Activated CD4-positive, alpha-beta T cell treated with anti-CD3 and anti-CD28 coated beads, Interleukin-2, amount 50 U/mL, for 1 hour (primary cell): Measurements from ENCODE around the gene AATK.
"Not testable (repeated sequence)": the region's sequence is repeated elsewhere in the genome, so short reads cannot be mapped to it uniquely, and the experiment has no call there.

Experiments
- DNase-seq: peaks from one replicate; pipeline ENCODE4 v3.0.0-alpha.2; 2020

The AATK gene

GRCh38 chr17:81086789-81087551, 79.1 kb downstream of the AATK start:
- no peak for DNase-seq

- no peak for DNase-seq
Measured at GRCh38 chr17:81085420-81085911, 80.6 kb downstream of the AATK start.

- DNase-seq, result no peak
Measured at GRCh38 chr17:81084680-81085419, 81.2 kb downstream of the AATK start.

- no peak for DNase-seq
Measured at GRCh38 chr17:81083125-81083765, 82.8 kb downstream of the AATK start.

GRCh38 chr17:81082177-81083073, 83.6 kb downstream of the AATK start:
- DNase-seq, result no peak

GRCh38 chr17:81081222-81082176, 84.5 kb downstream of the AATK start:
- no peak for DNase-seq

- DNase-seq, result no peak
Measured at GRCh38 chr17:81080019-81080418, 86.0 kb downstream of the AATK start.

GRCh38 chr17:81078026-81078913, 87.8 kb downstream of the AATK start:
- DNase-seq, result not testable (repeated sequence)

- DNase-seq, result no peak
Measured at GRCh38 chr17:81076141-81076679, 89.8 kb downstream of the AATK start.

- no peak for DNase-seq
Measured at GRCh38 chr17:81075307-81075706, 90.7 kb downstream of the AATK start.

- DNase-seq, result no peak
Measured at GRCh38 chr17:81074875-81075274, 91.1 kb downstream of the AATK start.

- no peak for DNase-seq
Measured at GRCh38 chr17:81073967-81074839, 91.8 kb downstream of the AATK start.

GRCh38 chr17:81071761-81072741, 94.0 kb downstream of the AATK start:
- DNase-seq, result no peak

GRCh38 chr17:81070541-81071246, 95.3 kb downstream of the AATK start:
- DNase-seq, result no peak

- no peak for DNase-seq
Measured at GRCh38 chr17:81069135-81069645, 96.8 kb downstream of the AATK start.

GRCh38 chr17:81068411-81069134, 97.4 kb downstream of the AATK start:
- no peak for DNase-seq
